NB4 (cell line): ENCODE results near the gene CTDSPL.

Experiments used
- CTCF ChIP-seq: IDR thresholded peaks from one replicate; pipeline ENCODE4 v1.5.1; 2012; ENCODE audit warnings: low read depth, low read length
- MAX ChIP-seq: IDR thresholded peaks from 2 replicates; pipeline ENCODE4 v1.6.1; 2011; ENCODE audit warnings: low read depth, low read length
- MYC ChIP-seq: IDR thresholded peaks from 2 replicates; pipeline ENCODE4 v1.6.1; 2011; ENCODE audit warnings: low read depth, low read length
- POLR2A ChIP-seq: IDR thresholded peaks from 2 replicates; pipeline ENCODE4 v1.6.1; 2011; ENCODE audit warnings: mild to moderate bottlenecking; ENCODE audit not compliant: insufficient read length; ENCODE audit errors: extremely low read depth

- TF ChIP-seq CTCF (no peak), MAX (no peak), MYC (no peak), POLR2A (no peak)
Measured at GRCh38 chr3:38021196-38021595, 159.5 kb downstream of the CTDSPL start.
